Endothelial cell of umbilical vein (primary cell): ENCODE results near the gene SUSD2. TPM values are rescaled to one million over a fixed set of nuclear protein-coding genes. Genes with fewer than 3 reads are reported as not detected.

Source experiments
- BruUV-seq: library from RNA; stranded (reverse); fragments of 400-500 nt; replicated peaks from 2 replicates; lab custom pipeline; 2021; lab: Mats Ljungman, UMichigan
- CTCF ChIA-PET: fragments of 300-600, 350-600 bp; sonication (Branson Sonifier 250); formaldehyde crosslinking; loops from one replicate; lab custom pipeline; 2021; ENCODE audit warnings: antibody characterized with exemption, inconsistent platforms; lab: Charles Lee
- POLR2A ChIA-PET: fragments of 300-600, 350-600 bp; sonication (Branson Sonifier 250); formaldehyde crosslinking; loops from one replicate; lab custom pipeline; 2021; ENCODE audit warnings: antibody characterized with exemption, inconsistent platforms; lab: Charles Lee
- DNase-seq: peaks from one replicate; pipeline ENCODE4 v3.0.0-alpha.2; 2011; ENCODE audit warnings: low read depth, low spot score
- FAIRE-seq: peaks from 2 replicates; lab custom pipeline; 2011; peaks lifted over from hg19 to GRCh38; lab: Jason Lieb, UNC
- H2AFZ ChIP-seq: 2 replicates; pipeline ENCODE4 v1.6.0; 2012; ENCODE audit warnings: low read depth, low read length, control low read depth, inconsistent platforms
- H3K27ac ChIP-seq: 2 replicates; pipeline ENCODE4 v1.5.1; 2011; ENCODE audit warnings: low read depth, mild to moderate bottlenecking, control low read depth, low read length, moderate library complexity; ENCODE audit not compliant: insufficient read depth
- H3K27me3 ChIP-seq, 2 experiments: 2 replicates each; pipeline versions ENCODE4 v1.6.0 to v1.6.1; 2011; ENCODE audit warnings: low read length in 2 of 2, mixed read lengths in 1 of 2; ENCODE audit not compliant: control insufficient read depth in 2 of 2, insufficient read depth in 2 of 2
- H3K36me3 ChIP-seq, 2 experiments: 2 replicates in 1 of 2; 3 replicates in 1 of 2; pipeline ENCODE4 v1.5.1; 2011; ENCODE audit warnings: low read length in 2 of 2, mild to moderate bottlenecking in 1 of 2, moderate library complexity in 1 of 2; ENCODE audit not compliant: control insufficient read depth in 2 of 2, insufficient read depth in 2 of 2; ENCODE audit errors: extremely low read depth in 1 of 2
- H3K4me1 ChIP-seq: 3 replicates; pipeline ENCODE4 v1.5.1; 2011; ENCODE audit warnings: mild to moderate bottlenecking, low read length; ENCODE audit not compliant: control insufficient read depth, insufficient read depth; ENCODE audit errors: extremely low read depth
- H3K4me2 ChIP-seq: 2 replicates; pipeline ENCODE4 v1.6.1; 2011; ENCODE audit warnings: low read length, control low read depth, mixed read lengths; ENCODE audit not compliant: insufficient read depth
- H3K4me3 ChIP-seq, 3 experiments: fragments of 200-600 bp in 1 of 3; sonication (generic), shearing (Covaris generic) in 1 of 3; replicated peaks in 1 of 3; 2 replicates each; pipeline ENCODE4 v1.5.1; 2011 to 2016; ENCODE audit warnings: control low read depth in 3 of 3, low read length in 3 of 3, mild to moderate bottlenecking in 2 of 3, inconsistent platforms in 1 of 3, low read depth in 1 of 3, moderate library complexity in 1 of 3; ENCODE audit not compliant: insufficient read depth in 1 of 3
- H3K79me2 ChIP-seq: 2 replicates; pipeline ENCODE4 v1.6.0; 2012; ENCODE audit warnings: low read length, inconsistent platforms; ENCODE audit not compliant: control insufficient read depth, insufficient read depth
- H3K9ac ChIP-seq: replicated peaks from 2 replicates; pipeline ENCODE3; 2011; ENCODE audit warnings: low read length, control low read depth; ENCODE audit not compliant: insufficient read depth; ENCODE audit errors: extremely low read depth
- H3K9me1 ChIP-seq: replicated peaks from 3 replicates; pipeline ENCODE4 v1.6.0; 2011; ENCODE audit warnings: mild to moderate bottlenecking, low read length; ENCODE audit not compliant: control insufficient read depth, insufficient read depth; ENCODE audit errors: extremely low read depth
- H3K9me3 ChIP-seq: replicated peaks from 2 replicates; pipeline ENCODE4 v1.5.1; 2012; ENCODE audit warnings: low read length, inconsistent platforms; ENCODE audit not compliant: control insufficient read depth, insufficient read depth
- H4K20me1 ChIP-seq: replicated peaks from 2 replicates; pipeline ENCODE3; 2011; ENCODE audit warnings: mild to moderate bottlenecking, low read length; ENCODE audit not compliant: control insufficient read depth, insufficient read depth; ENCODE audit errors: extremely low read depth
- EZH2 ChIP-seq: IDR thresholded peaks from 2 replicates; pipeline ENCODE4 v1.6.1; 2012; ENCODE audit warnings: borderline replicate concordance, low read depth, mild to moderate bottlenecking, moderate library complexity, low read length, inconsistent platforms; ENCODE audit not compliant: severe bottlenecking
- FOS ChIP-seq: IDR thresholded peaks from 2 replicates; pipeline ENCODE4 v1.6.1; 2011; ENCODE audit warnings: mild to moderate bottlenecking, low read length, moderate library complexity, borderline replicate concordance; ENCODE audit not compliant: insufficient read depth
- GATA2 ChIP-seq: IDR thresholded peaks from 2 replicates; pipeline ENCODE4 v1.7.0; 2011; ENCODE audit warnings: low read depth, mild to moderate bottlenecking, moderate library complexity, mixed read lengths, low read length; ENCODE audit not compliant: insufficient read length, insufficient read depth
- JUN ChIP-seq: IDR thresholded peaks from 2 replicates; pipeline ENCODE4 v1.6.1; 2011; ENCODE audit warnings: borderline replicate concordance, low read depth; ENCODE audit not compliant: insufficient read length, insufficient read depth
- MYC ChIP-seq: IDR thresholded peaks from one replicate; pipeline ENCODE4 v1.6.1; 2011; ENCODE audit warnings: mild to moderate bottlenecking, low read depth, low read length
- POLR2A ChIP-seq: IDR thresholded peaks from 2 replicates; pipeline ENCODE4 v1.6.1; 2012; ENCODE audit warnings: low read depth, mild to moderate bottlenecking, control low read depth, low read length
- POLR2AphosphoS5 ChIP-seq: IDR thresholded peaks from 2 replicates; pipeline ENCODE4 v1.6.1; 2012; ENCODE audit warnings: low read depth, mild to moderate bottlenecking, control low read depth, low read length, moderate library complexity; ENCODE audit not compliant: insufficient read depth
- dilution Hi-C: fragments of 300-500 bp; cut with MboI; formaldehyde crosslinking; loops from one replicate; pipeline ENCODE4 v1.15.0; 2019; ENCODE audit warnings: low sequenced_read_pairs; ENCODE audit not compliant: extremely low pct_ligation_motif_present
- intact Hi-C: fragments of 100-400 bp; cut with micrococcal nuclease; formaldehyde crosslinking; loops from one replicate; pipeline ENCODE4 v1.10.0; 2022
- polyA plus RNA-seq, 4 experiments: library from polyadenylated mRNA; depleted of rRNA in 3 of 4; stranded (reverse) in 3 of 4; unstranded in 1 of 4; fragments of >200 nt; gene quantifications; 2 replicates each; pipeline versions ENCODE4 v1.2.1 to v1.2.3, GENCODE V29; 2011 to 2012; ENCODE audit warnings: missing spikeins in 1 of 4
- total RNA-seq: library from RNA; stranded (reverse); gene quantifications from 2 replicates; pipeline ENCODE4 v1.2.3, GENCODE V29; 2021
- TF ChIP-seq, protein P1 (sequence below): IDR thresholded peaks from 2 replicates; pipeline ENCODE4 v1.6.1; 2011; ENCODE audit not compliant: insufficient read depth, insufficient read length
- TF ChIP-seq, protein P2 (sequence below), 2 donors: IDR thresholded peaks; 1 replicate in 1 of 2; 2 replicates in 1 of 2; pipeline ENCODE4 v1.5.1; 2011; ENCODE audit warnings: low read length in 2 of 2, mild to moderate bottlenecking in 2 of 2, moderate library complexity in 2 of 2, control low read depth in 1 of 2, inconsistent platforms in 1 of 2, low read depth in 1 of 2; ENCODE audit not compliant: insufficient read depth in 1 of 2; ENCODE audit errors: extremely low read depth in 1 of 2

The SUSD2 gene
- total and polyA plus RNA-seq, 2 donors (not counting 3 experiments of a cell fraction or from before 2014, with no cell fraction given): 0.26 to 0.27 TPM

DNA sequence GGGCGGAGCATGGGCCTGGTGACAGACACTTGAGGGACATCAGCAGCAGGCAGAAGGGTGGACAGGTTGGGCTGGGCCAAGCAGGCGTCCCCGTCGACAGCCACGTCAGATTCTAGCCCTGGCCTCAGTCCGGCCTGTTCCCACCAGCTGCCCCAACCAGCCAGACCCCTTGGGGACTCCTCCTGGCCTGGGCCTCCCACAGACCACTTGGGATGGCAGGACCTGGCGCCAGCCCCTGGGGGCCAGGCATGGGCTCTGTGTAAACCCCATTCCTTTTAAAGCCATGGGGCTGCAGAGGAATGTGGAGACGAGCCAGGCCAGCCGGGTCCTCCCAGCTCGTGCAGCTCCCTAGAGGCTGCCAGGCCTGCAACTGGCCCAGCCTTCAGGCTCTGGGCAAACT lies 4.7 kb upstream of the SUSD2 start:
- Histone ChIP-seq H3K36me3 (peaks cover 2 to 21% of the 10 kb centered on the region in 2 experiments), H3K27me3 (no peaks in the 10 kb centered on the region), H3K79me2 (no peaks in the 10 kb centered on the region), H3K9ac (no peak overlapping the region), H3K4me1 (no peaks in the 10 kb centered on the region), H2AFZ (no peak overlapping the region), H4K20me1 (no peaks in the 10 kb centered on the region), H3K4me3 (no peak overlapping the region), H3K9me3 (no peaks in the 10 kb centered on the region), H3K27ac (no peak overlapping the region), H3K9me1 (no peaks in the 10 kb centered on the region), H3K4me2 (no peak overlapping the region)
- POLR2A ChIA-PET: no interaction called here
- BruUV-seq: no TSS peak
- dilution Hi-C loops: no loop called here
- no peak for FAIRE-seq
- CTCF ChIA-PET: interaction anchor here (1.1 kb wide), 1 partner anchor 13 kb away, joined by 3 read pairs; no protein-coding TSS in a partner anchor
- DNase-seq: no peak
- TF ChIP-seq JUN (no peak), GATA2 (no peak), FOS (no peak), POLR2A (no peak), EZH2 (no peak), POLR2AphosphoS5 (no peak), MYC (no peak)
- TF ChIP-seq, protein P1, sequence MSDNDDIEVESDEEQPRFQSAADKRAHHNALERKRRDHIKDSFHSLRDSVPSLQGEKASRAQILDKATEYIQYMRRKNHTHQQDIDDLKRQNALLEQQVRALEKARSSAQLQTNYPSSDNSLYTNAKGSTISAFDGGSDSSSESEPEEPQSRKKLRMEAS: no peak
- TF ChIP-seq, protein P2, sequence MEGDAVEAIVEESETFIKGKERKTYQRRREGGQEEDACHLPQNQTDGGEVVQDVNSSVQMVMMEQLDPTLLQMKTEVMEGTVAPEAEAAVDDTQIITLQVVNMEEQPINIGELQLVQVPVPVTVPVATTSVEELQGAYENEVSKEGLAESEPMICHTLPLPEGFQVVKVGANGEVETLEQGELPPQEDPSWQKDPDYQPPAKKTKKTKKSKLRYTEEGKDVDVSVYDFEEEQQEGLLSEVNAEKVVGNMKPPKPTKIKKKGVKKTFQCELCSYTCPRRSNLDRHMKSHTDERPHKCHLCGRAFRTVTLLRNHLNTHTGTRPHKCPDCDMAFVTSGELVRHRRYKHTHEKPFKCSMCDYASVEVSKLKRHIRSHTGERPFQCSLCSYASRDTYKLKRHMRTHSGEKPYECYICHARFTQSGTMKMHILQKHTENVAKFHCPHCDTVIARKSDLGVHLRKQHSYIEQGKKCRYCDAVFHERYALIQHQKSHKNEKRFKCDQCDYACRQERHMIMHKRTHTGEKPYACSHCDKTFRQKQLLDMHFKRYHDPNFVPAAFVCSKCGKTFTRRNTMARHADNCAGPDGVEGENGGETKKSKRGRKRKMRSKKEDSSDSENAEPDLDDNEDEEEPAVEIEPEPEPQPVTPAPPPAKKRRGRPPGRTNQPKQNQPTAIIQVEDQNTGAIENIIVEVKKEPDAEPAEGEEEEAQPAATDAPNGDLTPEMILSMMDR (IDR thresholded peaks at IDR 0.05; ENCODE audit: extremely low read depth in 1 of 2, insufficient read depth in 1 of 2, low read depth in 1 of 2, low read length in 2 of 2): no peak
- intact Hi-C loops: loop anchor here (5.0 to 10.0 kb wide), 2 partner anchors 219 to 312 kb away; no protein-coding TSS in a partner anchor
